ENCODE data around the gene ERH. TPM values are rescaled to one million over a fixed set of nuclear protein-coding genes. Genes with fewer than 3 reads are reported as not detected.

The ERH gene
- total RNA-seq, result 10 to 100 TPM; 46.7 to 49.2 (median 48.1) TPM

DNA sequence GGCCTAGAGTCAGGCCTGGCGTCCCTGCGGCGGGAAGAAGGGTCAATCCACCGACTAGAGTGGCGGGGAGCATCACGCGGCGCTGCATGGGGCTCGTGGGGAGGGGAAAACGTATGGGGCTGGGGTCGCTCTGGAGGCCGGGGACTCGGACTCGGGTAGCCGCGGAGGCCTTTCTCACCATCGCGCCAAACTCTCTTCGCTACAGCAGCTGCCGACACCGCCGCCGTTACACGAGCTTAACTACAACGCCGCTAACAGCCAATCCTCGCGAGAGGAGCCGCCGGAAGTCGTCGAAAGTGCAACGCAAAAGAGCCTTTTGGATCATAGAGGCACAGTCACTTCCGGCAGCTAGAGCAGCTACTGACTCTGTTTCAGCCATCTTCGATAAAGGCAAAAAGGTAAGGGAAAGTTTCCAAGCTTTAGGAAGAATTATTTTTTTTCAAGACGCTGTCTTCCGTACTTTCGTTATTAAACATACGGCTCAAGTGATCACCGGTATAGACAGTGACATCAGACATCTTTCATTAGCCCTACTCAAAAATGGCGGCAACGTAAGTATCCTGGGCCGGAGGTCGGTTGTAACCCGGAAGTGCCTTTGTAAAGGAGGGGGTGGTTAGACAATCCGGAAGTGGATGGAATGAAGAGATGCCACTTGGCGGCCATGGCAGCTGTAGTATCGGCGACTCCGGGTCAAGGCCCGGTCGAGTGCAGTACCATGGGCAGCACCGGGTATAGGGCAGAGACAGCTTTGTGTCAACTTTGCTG, at the start of gene ERH, which contains the start of gene SLC39A9:
Gene ERH, minus strand, starts transcription at position 247 of the 765 bp plus-strand sequence. Its CDS starts 66 bp downstream, at position 181.
Gene SLC39A9, plus strand, starts transcription at position 640 of the 765 bp plus-strand sequence. CDS start 678 bp downstream, outside the sequence.
- Histone ChIP-seq H3K27me3 (no peaks in the 10 kb centered on the region), H3K36me3 (peaks cover 0 to 33% of the 10 kb centered on the region in 2 donors), H3K4me3 (peak within 1 kb of the TSS; percentile 82 to 91 (median 84)), H3K27ac (peak within 1 kb of the TSS; percentile 89 to 94 (median 91)), H3K9me3 (no peaks in the 10 kb centered on the region), H3K4me1 (peaks cover 37 to 42% of the 10 kb centered on the region in 2 donors)
- in situ Hi-C loops (cut with MboI; ENCODE audit: low sequenced_read_pairs in 4 of 4), result loop anchor here in 1 of 4 donors (10.0 kb wide), 1 partner anchor 367 kb away; the partner anchor contains the start of gene SRSF5
- TF ChIP-seq, protein P1, sequence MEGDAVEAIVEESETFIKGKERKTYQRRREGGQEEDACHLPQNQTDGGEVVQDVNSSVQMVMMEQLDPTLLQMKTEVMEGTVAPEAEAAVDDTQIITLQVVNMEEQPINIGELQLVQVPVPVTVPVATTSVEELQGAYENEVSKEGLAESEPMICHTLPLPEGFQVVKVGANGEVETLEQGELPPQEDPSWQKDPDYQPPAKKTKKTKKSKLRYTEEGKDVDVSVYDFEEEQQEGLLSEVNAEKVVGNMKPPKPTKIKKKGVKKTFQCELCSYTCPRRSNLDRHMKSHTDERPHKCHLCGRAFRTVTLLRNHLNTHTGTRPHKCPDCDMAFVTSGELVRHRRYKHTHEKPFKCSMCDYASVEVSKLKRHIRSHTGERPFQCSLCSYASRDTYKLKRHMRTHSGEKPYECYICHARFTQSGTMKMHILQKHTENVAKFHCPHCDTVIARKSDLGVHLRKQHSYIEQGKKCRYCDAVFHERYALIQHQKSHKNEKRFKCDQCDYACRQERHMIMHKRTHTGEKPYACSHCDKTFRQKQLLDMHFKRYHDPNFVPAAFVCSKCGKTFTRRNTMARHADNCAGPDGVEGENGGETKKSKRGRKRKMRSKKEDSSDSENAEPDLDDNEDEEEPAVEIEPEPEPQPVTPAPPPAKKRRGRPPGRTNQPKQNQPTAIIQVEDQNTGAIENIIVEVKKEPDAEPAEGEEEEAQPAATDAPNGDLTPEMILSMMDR (IDR thresholded peaks at IDR 0.05 in 4 of 5, conservative IDR thresholded peaks at IDR 0.05 in 1 of 5), result no peak
- TF ChIP-seq POLR2A (IDR thresholded peaks at IDR 0.05), result peak; percentile 59 to 71
- DNase-seq (peak; percentile 94 to 96), ATAC-seq (peak; percentile 99)
- intact Hi-C loops (cut with DNase I; ENCODE audit: low total_unique reads), result loop anchor here (1.0 to 5.0 kb wide), 4 partner anchors 63 to 369 kb away; partner anchors contain the start of genes DCAF5, EXD2 and SRSF5

DNA sequence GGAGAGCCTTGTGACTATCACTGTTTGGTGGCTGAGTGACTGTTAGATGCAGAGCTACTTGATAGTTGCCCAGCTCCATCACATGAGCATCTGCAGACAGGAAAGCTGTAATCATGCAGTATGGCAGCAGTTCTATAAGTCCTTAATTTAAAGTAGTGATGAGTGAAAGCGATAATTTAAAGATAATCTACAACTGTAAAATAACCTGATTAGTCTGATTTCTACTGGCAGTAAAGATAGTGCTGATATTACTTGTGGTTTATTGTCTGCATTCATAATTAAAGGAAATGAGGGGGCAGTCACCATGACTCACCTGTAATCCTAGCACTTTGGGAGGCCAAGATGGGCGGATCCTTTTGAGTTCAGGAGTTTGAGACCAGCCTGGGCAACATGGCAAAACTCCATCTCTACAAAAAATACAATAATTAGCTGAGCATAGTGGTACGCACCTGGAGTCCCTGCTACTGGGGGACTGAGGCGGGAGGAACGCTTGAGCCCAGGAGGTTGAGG, 45.3 kb upstream of the ERH start:
- Histone ChIP-seq H3K36me3 (peaks cover 0 to 7% of the 10 kb centered on the region in 2 donors), H3K4me3 (no peak overlapping the region), H3K9me3 (no peaks in the 10 kb centered on the region), H3K4me1 (no peaks in the 10 kb centered on the region), H3K27me3 (no peaks in the 10 kb centered on the region), H3K27ac (no peak overlapping the region)
- DNase-seq (no peak), ATAC-seq (no peak)
- TF ChIP-seq, protein P1 (IDR thresholded peaks at IDR 0.05 in 4 of 5, conservative IDR thresholded peaks at IDR 0.05 in 1 of 5), result no peak
- TF ChIP-seq POLR2A (IDR thresholded peaks at IDR 0.05), result no peak
- in situ Hi-C loops (cut with MboI; ENCODE audit: low sequenced_read_pairs in 4 of 4), result no loop called here
- intact Hi-C loops (cut with DNase I; ENCODE audit: low total_unique reads), result no loop called here

DNA sequence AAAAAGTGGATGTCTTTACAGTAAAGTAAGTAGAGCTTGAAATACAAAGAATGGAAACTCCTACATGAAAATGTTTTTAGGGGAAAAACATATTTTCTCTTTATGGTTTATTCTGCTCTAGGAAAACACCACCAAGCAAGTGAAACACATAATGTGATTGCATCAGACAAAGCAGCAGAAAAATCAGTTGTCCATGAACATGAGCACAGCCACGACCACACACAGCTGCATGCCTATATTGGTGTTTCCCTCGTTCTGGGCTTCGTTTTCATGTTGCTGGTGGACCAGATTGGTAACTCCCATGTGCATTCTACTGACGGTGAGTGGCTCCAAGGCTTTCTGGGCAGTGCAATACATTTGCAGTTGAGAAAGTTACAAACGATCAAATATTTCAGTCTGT, 43.8 kb upstream of the ERH start:
- DNase-seq, result no peak
- ATAC-seq, result no peak
- intact Hi-C loops (cut with DNase I; ENCODE audit: low total_unique reads) (loop anchor here (2.0 kb wide), 1 partner anchor 73 kb away; no protein-coding TSS in a partner anchor), in situ Hi-C loops (cut with MboI; ENCODE audit: low sequenced_read_pairs in 4 of 4) (no loop called here)
- Histone ChIP-seq H3K4me1 (no peaks in the 10 kb centered on the region), H3K27me3 (no peaks in the 10 kb centered on the region), H3K27ac (no peak overlapping the region), H3K36me3 (peaks cover 0 to 7% of the 10 kb centered on the region in 2 donors), H3K4me3 (no peak overlapping the region), H3K9me3 (no peaks in the 10 kb centered on the region)
- TF ChIP-seq POLR2A (IDR thresholded peaks at IDR 0.05), result no peak
- TF ChIP-seq, protein P1 (IDR thresholded peaks at IDR 0.05 in 4 of 5, conservative IDR thresholded peaks at IDR 0.05 in 1 of 5), result no peak

DNA sequence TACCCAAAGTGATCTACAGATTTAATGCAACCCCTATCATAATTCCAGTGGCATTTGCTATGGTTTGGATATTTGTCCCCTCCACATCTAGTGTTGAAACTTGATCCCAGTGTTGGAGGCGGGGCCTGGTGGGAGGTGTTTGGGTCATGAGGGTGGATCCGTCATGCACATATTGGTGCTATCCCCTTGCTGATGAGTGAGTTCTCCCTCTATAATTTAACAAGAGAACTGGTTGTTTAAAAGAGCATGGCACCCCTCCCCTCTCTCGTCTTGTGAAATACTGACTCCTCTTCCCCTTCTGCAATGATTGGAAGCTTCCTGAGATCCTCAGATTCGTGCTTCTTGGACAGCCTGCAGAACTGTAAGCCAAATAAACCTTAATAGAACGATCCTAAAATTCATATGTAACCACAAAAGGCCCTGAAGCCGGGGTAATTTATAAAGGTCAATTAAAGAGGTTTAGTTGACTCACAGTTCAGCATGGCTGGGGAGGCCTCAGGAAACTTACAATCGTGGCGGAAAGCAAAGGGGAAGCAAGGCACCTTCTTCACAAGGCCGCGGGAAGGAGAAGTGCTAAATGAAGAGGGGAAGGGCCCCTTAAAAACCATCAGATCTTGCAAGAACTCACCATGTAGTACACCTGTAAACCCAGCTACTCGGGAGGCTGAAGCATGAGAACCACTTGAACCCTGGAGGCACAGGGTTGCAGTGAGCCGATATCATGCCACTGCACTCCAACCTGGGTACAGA, 41.6 kb upstream of the ERH start:
- Histone ChIP-seq H3K9me3 (no peaks in the 10 kb centered on the region), H3K4me3 (no peak overlapping the region), H3K27me3 (no peaks in the 10 kb centered on the region), H3K27ac (no peak overlapping the region), H3K4me1 (no peaks in the 10 kb centered on the region), H3K36me3 (peaks cover 0 to 7% of the 10 kb centered on the region in 2 donors)
- intact Hi-C loops (cut with DNase I; ENCODE audit: low total_unique reads), result loop anchor here (2.0 kb wide), 1 partner anchor 71 kb away; no protein-coding TSS in a partner anchor
- no peak for DNase-seq
- in situ Hi-C loops (cut with MboI; ENCODE audit: low sequenced_read_pairs in 4 of 4), result no loop called here
- TF ChIP-seq POLR2A (IDR thresholded peaks at IDR 0.05), result no peak
- TF ChIP-seq, protein P1 (IDR thresholded peaks at IDR 0.05 in 4 of 5, conservative IDR thresholded peaks at IDR 0.05 in 1 of 5), result no peak
- no peak for ATAC-seq

Data from gastrocnemius medialis (tissue), 4 donors.